Measurements from ENCODE around the gene SUPT20HL2.
"Not testable (repeated sequence)": the region's sequence is repeated elsewhere in the genome, so short reads cannot be mapped to it uniquely, and the experiment has no call there.

Gene SUPT20HL2

DNA sequence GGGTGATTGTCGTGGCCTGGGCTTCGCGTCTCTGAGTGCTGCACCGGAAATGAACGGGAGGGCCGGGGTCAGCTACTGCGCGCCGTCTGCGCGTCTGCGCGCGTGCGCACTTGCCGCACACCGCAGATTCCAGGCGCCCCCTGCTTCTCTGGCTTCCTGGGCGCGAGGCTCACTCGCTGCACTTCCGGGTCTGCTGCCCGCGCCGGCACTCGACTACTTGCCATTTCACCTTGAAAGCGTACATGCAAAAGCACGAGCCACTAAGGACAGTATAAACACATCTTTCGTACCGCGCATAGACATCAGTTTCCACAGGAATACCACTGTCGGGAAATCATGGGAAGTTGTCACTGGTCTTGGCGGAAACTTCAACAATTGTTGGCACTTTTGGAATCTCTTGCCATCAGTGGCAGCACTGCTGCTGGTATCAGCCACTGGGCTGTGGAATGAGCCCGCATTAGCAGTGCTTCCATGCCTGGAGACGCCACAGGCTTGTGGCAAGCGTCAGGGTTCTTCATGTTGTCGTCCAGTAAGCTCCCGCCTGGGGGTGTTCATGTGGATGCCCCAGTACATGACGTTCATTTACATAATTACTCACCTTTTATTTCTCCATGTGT is at the start of gene SUPT20HL2:
Gene SUPT20HL2 (minus strand): TSS at position 51 of the 617 bp plus-strand sequence. CDS start 754 bp downstream, outside the sequence.
- DNase-seq, result no peak

DNA sequence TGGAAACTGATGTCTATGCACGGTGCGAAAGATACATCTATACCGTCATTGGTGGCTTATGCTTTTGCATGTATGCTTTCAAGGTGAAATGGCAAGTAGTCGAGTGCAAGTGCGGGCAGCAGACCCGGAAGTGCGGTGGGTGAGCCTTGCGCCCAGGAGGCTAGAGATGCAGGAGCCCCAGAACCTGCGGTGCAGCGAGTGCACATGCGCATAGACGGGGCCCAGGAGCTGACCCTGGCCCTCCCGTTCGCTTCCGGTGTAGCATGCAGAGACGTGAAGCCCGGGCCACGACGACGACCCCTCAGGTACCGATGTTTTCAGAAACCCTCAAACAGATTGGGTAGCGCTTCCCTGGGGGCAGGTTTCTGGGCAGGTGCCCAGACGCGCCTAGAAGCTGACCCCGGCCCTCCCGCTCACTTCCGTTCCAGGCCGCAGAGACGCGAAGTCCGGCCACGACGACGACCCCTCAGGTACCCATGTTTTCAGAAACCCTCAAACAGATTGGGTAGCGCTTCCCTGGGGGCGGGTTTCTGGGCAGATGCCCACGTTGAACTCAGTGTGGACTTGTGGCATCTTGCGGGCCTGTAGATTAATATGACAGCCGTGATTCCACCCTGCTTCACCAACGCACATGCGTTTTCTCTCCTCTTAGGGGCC is 48.3 kb upstream of the SUPT20HL2 start:
- not testable (repeated sequence) for DNase-seq

DNA sequence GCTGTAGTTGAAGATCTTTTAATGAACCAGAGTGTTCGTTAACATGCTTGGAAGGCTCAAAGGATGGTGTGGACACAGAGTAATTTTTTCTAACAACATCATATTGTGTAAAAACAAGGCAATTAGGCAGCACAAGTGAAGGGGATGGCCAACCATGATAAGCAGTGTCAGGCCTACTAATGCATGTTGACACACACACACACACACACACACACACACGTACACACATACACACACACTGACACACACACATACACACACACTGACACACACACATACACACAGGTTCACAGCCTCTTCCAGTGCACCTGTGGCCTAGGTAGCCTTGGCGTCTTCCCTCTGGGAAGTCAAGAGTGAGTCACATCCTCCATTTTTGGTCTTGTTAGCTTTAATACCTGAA is 46.4 kb upstream of the SUPT20HL2 start, which contains the start of gene SUPT20HL1:
Gene SUPT20HL1 (plus strand): TSS at position 368 of the 400 bp plus-strand sequence. CDS start 2,122 bp downstream, outside the sequence.
- DNase-seq, result no peak

DNA sequence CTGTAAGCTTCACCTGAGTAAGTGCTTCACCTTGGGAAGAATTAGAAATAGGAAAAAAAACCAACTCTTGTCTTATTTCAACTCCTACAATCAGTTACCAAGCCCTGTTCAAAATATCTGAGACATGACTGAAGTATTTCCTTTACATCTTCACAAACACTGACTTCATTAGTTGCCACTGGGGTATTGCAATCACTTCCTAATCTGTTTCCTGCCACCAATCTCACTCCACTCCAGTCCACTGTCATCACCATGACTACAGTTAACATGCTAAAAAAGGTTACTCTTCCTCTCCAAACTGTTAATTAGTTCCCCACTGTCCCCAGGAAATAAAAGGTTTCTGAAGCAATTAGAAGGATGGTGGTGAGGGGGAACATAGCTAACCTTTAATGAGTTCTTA is 43.2 kb upstream of the SUPT20HL2 start:
- DNase-seq, result no peak

DNA sequence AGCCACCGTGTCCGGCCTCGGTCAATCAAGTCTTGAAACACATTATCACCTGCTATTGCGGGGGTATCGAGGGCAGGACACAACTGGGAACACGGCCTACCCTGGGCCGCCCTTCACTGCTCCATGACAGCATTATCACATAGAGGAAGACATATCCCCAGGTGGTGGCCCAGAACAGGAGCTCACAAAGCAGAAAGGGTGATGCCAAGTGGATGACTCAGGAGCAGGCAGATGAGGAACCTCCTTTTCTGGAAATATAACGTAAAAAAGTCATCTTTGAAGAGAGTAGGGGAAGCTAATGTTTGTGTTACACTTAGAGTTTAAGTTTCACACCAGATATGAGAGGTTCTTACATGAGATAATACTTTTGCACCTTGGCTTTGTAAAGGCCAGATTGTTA is 41.2 kb upstream of the SUPT20HL2 start:
- DNase-seq, result no peak

DNA sequence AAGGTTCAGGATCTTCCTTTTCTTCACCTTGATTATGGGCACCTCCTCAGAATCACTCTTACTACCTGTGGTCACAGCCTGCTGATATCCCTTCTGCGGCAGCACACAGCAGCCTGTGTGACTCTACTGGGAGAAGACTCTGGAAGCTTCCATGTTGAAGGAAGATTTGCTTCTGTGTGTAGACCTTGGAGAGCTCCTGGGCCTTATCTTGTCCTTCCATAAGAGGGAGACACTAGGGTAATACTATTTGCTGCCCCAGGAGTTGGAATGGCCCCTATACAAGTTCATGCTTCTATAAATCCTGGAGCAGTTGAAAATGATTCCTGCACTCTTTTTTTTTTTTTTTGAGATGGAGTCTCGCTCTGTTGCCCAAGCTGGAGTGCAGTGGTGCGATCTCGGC is 36.3 kb upstream of the SUPT20HL2 start:
- no peak for DNase-seq

DNA sequence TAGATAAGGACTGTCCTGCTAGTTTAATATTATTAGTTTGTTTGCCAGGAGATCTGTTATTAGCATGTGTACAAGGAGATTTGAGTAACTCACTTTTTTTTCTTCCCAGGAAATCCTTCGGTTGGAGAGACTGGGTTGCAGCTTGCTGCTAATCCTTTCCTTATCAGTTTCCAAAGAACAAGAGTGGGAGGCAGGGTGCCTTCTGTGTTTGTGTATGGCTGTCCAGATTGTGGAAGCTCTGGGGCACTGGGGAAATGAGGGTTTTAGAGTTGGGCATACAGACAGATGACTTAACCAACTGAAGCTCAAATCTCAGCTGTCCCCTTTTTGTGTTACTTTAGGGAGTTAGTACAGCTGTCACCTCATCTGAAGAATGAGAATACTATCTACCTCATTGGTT is 34.0 kb upstream of the SUPT20HL2 start:
- no peak for DNase-seq

DNA sequence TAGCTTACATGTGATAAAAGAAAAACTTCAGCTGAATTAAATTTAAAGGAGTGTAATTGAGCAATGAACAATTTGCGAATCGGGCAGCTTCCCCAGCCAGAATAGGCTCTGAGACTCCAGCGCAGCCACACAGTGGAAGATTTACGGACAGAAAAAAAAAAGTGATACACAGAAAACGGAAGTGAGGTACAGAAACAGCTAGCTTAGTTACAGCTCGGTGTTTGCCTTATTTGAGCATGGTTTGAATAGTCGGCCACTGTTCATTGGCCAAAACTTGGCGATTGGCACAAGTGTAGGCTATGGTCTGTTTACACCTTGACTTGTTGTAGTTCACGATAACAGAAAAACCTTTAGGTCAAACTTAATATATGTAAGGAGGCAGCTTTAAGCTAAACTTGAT is 29.9 kb upstream of the SUPT20HL2 start:
- no peak for DNase-seq

DNA sequence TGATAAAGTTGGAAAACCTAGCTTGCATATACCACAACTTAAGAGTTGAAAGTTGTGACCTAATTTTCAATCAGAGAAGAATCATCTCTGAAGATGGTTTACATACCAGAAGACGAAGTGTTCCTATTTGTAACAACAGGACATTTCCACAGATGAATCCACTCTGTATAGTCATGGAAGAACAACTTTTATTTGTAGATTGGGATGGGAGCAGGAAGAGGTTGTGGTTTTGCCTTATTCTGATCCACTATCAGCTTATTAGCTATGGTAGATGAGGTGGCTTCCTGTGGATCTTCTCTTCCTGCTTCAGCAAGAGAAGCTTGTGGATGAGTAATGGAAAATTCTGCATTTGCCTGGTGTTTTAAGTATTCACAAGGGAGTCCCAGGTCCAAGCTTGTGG is 27.9 kb upstream of the SUPT20HL2 start:
- DNase-seq, result no peak

DNA sequence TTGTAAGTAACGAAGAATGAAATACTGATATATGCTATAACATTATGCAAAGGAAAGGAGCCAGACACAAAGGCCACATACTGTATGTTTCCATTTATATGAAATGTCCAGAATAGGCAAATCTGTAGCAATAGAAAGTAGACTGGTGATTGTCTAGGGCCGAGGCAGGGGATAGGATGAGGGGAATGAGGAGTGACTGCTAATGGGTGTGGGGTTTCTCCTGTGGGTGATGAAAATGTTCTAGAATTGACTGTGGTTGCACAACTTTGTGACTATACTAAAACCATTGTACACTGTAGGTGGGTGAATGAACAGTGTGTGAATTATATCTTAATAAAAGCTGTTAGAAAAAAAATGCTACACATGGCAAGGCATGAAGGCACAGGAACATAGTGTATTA is 26.6 kb upstream of the SUPT20HL2 start:
- DNase-seq, result no peak

DNA sequence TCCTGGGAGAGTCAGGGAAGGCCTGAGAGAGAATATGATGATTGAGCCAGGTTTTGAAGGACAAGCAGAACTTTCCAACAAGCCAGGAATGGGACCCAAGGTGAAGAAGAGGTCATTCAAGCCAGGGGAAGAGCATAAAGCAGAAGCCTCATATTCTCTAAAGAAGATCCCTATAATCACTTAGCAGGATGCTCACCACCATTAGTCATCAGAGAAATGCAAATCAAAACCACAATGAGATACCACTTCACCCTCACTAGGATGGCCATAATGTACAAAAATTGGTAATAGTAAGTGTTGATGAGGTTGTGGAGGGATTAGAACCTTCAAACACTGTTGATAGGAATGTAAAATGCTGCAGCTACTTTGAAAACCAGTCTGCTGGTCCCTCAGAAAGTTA is 26.0 kb upstream of the SUPT20HL2 start:
- DNase-seq, result no peak

DNA sequence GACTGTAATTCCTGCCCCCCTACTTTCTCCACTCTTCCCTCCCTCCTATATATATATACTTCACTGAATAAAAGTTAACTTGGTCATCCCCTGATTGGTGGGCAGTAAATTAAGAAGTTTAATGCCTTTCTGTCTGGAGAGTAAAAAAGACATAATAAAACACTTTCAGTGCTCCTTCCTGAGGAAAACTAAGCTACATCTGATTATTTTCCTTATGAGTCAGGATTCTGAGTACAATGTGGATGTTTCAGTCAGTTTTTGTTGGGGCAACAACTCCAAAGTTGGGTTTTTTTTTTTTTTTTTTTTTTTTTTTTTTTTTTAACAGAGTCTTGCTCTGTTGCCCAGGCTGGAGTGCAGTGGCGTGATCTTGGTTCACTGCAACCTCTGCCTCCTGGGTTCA is 22.0 kb upstream of the SUPT20HL2 start:
- no peak for DNase-seq

DNA sequence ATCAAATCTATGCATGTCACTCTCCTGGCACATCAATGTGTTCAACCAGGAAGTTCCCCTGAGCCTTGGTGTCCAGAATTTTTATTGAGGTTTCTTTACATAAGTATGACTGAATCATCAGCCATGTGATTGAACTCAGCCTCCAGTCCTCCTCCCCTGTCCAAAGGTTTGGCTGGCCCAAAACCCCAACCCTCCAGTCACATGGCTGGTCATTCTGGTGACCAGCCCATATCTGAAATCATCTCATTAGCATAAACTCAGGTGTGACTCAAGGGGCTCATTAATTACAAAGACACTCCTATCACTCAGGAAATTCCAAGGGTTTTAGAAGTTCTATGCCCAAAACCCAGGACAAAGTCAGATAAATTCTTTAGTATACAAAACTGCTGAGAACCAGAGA is 20.6 kb upstream of the SUPT20HL2 start:
- no peak for DNase-seq

DNA sequence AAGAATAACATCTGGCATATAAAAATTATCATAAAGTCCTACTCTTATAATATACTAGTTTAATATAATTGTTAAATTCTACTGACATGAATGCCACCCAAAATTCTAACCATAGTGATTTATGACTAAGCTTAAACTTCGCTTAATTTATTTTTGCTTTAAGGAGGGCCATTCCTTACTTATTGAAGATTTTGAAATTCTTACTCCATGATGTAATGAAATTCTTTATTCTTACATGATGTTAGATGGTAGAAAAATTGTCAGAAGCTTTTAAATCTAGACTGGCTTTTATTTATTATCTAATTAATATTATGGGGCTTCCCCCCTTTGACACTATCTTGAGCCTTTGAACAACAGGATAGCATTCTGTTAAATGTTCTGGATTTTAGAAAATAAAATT is 19.5 kb upstream of the SUPT20HL2 start:
- no peak for DNase-seq

DNA sequence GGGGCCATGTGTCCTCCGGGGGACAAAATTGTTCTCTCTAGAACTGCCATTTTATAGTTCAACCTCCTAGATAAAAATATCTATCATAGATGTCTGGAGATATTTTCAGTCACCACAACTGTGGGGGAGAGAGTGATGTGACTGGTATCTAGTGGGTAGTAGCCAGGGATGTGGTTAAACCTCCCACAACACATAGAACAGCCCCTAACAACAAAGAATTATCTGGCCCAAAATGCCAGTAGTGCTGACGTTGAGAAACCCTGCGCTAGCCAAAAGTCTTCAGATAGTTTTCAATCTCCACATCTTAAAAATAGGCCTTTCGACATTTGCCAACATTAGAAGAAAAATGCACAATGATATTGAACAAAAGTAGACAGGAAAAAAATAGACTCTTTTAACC is 19.0 kb upstream of the SUPT20HL2 start:
- no peak for DNase-seq

DNA sequence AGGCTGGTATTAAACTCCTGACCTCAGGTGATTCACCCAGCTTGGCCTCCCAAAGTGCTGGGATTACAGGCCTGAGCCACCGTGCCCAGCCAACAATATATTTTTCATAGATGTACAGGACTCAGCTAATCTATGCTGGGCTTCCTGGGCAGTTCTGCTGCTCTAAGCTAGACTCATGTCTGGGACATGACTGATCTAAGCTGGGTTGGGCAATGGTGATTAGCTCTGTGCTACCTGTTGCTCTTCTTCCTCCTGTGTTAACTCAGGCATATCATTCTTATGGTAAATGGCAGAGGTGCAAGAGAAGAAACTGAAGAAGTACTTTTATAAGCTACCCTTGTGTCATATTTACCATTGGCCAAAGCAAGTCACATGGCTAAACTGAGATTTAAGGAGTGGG is 11.4 kb upstream of the SUPT20HL2 start:
- no peak for DNase-seq

DNA sequence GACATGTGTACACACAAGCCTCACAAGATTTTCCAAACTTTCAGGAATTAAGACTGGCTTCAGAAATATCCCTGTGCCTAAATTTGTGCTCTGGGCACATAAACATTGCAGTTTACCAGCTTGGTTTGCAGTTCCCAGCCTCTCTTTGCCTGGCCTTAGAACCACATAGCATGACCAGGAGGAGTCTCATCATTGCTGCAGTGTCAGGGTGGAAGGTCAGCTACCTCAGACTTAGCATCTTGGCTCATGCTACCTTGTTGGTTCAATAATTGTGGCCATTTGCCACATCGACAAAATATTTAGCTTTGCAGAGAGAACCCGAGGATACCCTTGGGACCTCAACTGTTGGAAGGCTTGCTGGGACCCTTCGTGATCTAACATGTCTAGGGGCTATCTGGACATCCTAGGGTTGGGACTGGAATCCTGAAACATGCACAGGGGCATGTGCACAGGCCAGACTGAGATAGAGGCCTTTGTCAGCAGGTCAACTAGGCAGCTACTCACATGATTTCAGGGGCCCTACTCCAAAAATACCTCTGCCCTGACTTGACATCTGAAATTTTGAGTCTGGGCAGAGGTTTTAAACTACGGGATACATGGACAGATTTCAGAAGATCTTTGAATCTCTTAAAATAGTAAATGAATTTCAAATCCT is 8.0 kb upstream of the SUPT20HL2 start:
- no peak for DNase-seq

DNA sequence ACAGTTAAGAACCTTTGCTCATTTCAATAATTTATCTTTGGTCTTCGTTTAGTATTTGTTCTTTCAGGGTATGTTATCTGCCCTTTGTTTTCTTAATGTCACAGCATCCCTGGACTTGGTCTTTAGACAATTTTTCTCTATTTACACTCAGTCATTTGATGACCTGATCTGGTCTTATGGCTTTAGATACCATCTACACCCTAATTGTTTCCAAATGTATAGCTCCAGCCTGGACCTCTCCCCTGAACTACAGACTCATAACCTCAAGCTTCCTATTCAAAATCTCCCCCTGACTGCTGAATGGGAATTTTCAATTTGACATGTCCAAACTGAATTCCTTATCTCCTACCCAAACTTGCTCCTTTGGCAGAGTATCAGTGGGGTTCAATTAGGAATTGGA is 3.7 kb upstream of the SUPT20HL2 start:
- DNase-seq, result no peak

DNA sequence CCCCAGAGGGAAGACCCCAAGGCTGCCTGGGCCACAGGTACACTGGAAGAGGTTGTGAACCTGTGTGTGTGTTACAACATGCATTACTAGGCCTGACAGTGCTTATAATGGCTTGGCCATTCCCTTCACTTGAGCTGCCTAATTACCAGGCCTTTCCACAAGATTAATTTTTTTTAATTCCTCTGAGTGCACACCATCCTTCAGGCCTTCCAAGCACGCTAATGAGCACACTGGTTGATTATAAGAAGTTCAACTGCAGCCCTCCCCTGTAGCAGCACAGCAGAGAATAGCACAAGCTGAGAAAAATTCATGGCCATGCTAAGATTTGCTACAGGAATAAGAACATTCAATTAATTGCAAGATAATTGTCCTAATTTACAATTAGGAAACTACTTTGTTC is 2.2 kb upstream of the SUPT20HL2 start:
- no peak for DNase-seq

DNA sequence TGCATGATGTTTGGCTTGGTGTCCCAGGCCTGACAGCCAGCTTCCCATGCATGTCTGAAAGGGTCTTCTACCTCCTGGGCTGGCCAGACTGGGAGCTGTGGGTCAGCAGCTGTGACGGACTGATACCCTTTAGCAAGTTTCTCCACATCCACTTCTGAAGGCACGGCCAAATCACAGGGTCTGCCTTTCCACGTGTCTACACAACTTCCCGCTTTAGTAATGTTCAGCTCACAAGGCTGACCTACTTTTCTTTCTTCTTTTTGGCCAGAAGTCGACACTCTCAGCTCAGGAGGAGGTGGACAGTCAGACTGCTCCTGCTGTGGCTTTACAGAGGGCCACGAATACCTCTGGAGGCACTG is 1.6 kb downstream of the SUPT20HL2 start:
- DNase-seq, result not testable (repeated sequence)

DNA sequence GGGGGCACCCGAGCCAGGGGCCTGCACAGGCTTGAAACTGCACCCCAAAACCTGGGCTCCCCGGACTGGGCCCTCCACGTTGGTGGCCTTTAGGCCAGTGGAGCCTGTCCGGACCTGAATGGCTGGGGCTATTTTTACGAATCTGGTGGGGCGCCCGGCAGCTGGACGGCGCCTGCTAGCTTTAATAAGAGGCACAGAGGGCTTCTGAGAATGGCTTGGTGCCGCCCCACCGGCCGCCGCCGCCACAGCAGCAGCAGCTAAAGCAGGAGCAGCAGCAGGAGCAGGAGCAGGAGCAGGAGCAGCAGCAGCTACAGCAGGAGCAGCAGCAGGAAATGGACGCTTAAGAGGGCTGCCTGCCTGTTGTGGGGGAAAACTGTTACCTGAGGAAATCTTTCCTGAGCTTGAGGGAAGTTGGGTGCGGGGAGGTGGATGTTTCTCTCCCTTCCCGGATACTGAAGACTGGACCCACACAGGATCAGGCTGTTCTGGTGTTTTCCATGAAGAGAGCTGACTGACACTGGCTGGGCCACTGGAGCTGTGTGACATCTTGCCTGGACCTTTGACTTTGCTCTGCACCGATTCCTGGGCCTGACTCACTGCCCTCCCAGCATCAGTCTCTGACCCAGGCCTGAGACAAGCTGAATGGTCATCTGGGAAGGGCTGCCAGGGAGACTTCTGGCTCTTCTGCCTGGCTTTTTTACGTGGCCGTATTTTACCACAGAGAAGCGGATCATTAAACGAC is 2.2 kb downstream of the SUPT20HL2 start:
- not testable (repeated sequence) for DNase-seq

DNA sequence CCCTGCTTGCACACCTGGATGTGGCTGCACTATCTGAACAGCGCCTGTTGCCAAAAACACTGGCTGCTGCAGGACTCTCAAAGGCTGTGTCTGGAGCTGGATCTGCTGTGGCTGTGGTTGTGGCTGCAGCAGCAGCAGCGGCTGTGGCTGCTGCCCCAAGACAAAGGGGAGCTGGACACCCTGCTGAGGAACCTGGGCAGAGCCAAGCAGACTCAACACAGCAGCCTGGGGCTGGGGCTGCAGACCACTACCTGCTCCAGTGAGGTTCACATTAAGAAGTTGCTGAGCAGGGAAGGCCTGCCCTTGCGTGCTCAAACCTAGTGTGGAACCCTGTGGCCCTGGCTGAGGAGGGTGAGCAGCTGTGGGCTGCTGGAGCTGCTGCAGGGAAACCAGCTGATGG is 3.0 kb downstream of the SUPT20HL2 start:
- DNase-seq, result not testable (repeated sequence)

DNA sequence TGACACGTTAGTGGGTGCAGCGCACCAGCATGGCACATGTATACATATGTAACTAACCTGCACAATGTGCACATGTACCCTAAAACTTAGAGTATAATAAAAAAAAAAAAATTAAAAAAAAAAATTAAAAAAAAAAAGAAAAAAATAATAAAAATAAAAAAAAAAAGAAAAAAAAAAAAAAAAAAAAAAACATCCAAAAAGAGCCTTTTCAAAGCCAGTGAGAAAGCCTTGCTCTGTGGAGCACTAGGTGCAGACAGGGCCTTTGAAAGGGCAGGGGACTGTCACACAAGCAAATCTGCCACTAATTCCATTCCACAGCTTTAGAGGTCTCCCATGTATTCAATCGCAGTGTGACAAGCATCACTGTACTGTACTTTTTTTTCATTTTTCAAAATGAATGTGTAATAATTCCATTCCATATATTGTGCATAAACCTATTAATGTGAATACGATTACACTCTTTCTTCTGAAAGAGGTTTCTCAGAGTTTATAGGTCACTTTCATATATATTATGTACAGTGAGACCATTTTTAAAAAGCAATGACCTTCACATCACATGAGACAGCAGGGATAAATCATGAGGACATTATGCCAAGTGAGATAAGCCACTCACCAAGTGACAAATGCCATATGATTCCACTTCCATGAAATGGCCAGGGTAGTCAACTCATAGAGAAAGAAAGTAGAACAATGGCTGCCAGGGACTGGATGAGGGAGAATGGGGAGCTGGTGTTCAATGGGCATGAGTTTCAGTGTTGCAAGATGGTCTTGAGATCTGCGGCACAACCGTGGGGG is 4.1 kb downstream of the SUPT20HL2 start:
- DNase-seq, result not testable (repeated sequence)
